Activated CD4-positive, CD25-positive, alpha-beta regulatory T cell treated with anti-CD3 and anti-CD28 coated beads, Interleukin-2, amount 50 U/mL, for 72 hours (primary cell): ENCODE data around the gene MBD2.

Experiments used
- DNase-seq: peaks from one replicate; pipeline ENCODE4 v3.0.0; 2021

MBD2 gene

GRCh38 chr18:54192415-54192814, 32.1 kb downstream of the MBD2 start:
- DNase-seq = no peak

DNA sequence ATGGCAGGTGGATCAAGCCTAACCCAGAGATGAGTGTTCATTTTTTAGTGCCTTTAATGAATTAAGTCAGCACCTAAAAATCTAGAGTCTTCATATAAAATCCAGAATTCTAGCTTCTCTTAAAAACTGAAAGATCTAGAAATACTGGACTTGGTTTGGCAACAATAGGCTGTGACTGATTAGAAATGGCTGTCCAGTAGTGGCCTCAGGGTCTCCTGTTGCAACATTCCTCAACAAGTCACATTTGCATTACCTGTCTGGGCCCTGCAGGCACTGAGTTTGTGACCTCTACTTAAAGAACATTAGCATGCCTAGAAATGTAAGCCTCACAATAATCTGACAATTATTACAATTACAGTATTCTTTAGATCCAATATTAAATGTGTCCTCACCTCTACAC, 33.1 kb downstream of the MBD2 start:
- no peak for DNase-seq

GRCh38 chr18:54187372-54187771, 37.1 kb downstream of the MBD2 start:
- no peak for DNase-seq

- no peak for DNase-seq
Observed at GRCh38 chr18:54184836-54185235, 39.6 kb downstream of the MBD2 start.

DNA sequence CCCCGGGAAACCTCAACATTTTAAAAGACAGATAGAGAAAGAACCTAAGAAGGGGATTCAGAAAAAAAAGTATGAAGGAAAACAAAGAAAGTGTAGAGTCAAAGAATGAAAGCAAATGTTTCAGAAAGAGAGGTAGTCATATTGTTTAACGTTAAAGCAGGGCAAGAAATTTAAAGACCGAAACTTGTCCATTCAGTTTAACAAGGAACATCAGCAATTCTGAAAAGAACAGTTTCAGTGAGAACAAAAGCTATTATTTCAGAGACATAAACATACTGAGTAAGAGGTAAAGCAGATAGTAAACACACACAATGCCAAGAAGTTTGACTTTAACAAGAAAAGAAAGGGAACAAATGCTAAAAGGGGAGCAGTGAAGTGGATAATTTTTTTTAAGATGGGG, 41.1 kb downstream of the MBD2 start:
- DNase-seq = no peak

- DNase-seq = no peak
Observed at GRCh38 chr18:54181856-54182602, 42.4 kb downstream of the MBD2 start.

GRCh38 chr18:54173980-54174630, 50.4 kb downstream of the MBD2 start:
- DNase-seq = no peak

- no peak for DNase-seq
Observed at GRCh38 chr18:54173250-54173649, 51.2 kb downstream of the MBD2 start.

- DNase-seq = no peak
Observed at GRCh38 chr18:54169431-54170403, 54.8 kb downstream of the MBD2 start.

DNA sequence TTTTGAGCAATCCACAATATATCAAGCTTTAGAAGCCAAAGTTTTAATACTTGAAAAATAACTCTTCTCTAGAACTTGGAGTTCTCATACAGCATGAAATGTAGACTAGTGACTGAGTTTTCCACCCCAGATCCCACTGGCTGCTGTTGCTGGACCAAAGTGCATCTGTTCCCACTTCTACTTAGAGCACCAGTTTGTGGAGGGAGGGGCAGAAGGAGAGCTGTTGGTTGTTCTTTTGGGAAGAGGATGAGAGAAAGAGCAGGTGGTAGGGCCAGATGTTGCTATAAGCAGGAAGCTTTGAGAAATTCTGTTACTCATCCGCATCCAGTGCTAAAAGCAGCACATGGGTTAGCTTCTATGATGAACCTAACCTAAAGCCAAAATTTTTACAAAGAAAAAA, 59.0 kb downstream of the MBD2 start:
- no peak for DNase-seq

- DNase-seq = no peak
Observed at GRCh38 chr18:54163453-54163852, 61.0 kb downstream of the MBD2 start.

DNA sequence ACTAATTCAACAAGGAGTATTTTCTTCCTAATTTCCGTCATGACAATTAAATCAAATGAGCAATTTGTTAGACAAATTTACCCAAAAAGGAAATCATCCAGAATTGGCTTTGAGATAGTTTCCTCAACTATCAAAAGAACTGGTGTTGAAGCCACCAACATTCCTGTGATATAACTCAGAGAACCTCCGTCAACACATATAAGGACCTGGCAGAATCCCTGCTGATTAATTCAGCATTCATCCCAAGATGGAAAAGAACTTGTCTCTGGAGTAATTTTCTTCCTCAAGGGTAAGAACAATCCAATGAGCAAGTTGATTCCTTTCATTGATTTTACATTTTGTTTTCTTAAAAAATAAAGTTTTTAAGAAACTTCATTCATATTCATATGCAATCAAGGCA, 62.0 kb downstream of the MBD2 start:
- no peak for DNase-seq

DNA sequence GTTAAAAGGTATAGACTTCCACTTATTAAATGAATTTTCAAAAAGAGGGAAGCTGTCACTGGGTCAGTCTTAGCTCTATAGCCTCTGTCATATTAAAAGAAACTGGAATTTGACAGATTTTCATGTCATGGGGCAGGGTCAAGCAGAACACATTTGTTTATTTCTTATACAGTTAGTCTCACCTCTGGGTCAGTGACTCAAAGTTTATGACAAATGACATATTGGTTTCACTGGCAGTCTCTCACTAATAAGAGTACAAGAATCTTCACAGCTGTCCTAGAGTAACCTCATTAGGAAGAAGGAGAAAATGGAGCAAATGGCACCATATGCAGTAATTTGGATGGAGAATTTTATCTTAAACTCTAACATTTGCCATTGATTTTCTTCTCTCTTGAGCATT, 63.2 kb downstream of the MBD2 start:
- DNase-seq = no peak

GRCh38 chr18:54159906-54160305, 64.6 kb downstream of the MBD2 start:
- DNase-seq = no peak

- no peak for DNase-seq
Observed at GRCh38 chr18:54157646-54158385, 66.7 kb downstream of the MBD2 start.

DNA sequence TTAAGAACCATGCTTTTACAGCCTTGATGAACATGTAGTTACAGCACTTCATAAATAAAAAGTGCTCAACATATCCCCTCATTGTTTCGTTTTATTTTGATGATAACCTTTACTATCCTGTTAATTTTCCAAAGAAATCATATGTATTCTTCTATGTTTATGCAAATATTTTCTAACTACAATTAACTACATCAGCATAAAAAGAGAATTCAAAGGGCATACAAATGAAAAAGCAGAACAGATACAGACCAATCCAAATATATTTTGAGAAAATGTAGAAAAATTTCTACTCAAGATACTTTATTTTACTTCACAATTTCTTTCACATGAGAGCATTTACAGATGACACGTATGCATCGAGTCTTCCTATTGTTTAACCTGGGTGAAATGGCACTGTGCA, 69.1 kb downstream of the MBD2 start:
- no peak for DNase-seq

GRCh38 chr18:54154231-54154630, 70.2 kb downstream of the MBD2 start:
- no peak for DNase-seq

GRCh38 chr18:54151376-54151775, 73.1 kb downstream of the MBD2 start:
- DNase-seq = no peak

DNA sequence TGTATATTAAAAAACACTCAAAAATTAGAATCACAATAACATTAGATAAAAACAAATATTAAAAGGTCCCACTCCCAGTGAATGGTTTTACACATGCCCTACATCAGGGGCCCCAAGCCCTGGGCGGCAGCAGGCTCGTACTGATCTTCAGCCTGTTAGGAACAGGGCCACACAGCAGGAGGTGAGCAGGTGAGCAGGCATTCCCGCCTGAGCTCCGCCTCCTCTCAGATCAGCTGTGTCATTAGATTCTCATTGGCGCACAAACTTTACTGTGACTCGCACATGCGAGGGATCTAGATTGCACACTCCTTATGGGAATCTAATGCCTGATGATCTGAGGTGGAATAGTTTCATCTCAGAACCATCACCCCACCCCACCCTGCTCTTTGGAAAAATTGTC, 74.2 kb downstream of the MBD2 start:
- no peak for DNase-seq

- no peak for DNase-seq
Observed at GRCh38 chr18:54149078-54149697, 75.3 kb downstream of the MBD2 start.

DNA sequence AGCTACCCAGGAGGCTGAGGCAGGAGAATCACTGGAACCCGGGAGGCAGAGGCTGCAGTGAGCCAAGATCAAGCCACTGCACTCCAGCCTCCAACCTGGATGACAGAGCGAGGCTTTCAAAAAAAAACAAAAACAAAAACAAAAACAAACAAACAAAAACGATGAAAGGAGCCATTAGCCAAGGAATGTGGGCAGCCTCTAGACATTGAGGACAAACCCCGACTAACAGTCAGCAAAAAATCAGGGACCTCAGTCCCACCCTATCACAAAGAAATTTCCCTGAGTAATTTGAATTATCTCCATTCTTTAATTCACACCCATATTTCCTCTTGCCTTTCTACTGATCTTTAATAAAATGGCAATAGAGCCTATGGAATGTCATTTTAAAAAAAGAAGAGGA, 75.8 kb downstream of the MBD2 start:
- no peak for DNase-seq

DNA sequence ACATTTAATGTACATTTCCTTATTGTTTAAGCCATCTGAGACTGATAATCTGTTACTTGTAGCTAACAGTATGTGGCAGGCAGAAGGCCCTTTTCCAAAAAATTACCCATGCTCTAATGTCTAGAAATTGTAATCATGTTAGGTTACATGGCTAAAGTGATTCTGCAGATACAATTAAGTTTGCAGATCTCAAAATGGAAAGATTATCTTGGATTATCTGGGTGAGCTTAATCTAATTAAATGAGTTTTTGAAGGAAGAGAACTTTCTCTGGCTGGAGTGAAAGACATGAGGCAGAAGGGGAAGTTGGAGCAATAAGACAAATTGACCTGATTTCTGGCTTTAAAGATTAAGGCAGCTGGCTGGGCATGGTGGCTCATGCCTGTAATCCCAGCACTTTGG, 76.3 kb downstream of the MBD2 start:
- no peak for DNase-seq
